Mucosa of descending colon (tissue), 3 donors: ENCODE data around the gene GON4L. TPM values are rescaled to one million over a fixed set of nuclear protein-coding genes. Genes with fewer than 3 reads are reported as not detected.

Source experiments
- ATAC-seq: fragments of 200-7000 bp; cut with Tn5 transposase; one replicate; pipeline ENCODE4 v1.9.1; 2020; ENCODE audit warnings: mild to moderate bottlenecking, moderate library complexity
- DNase-seq, 3 donors: peaks; one replicate each; pipeline ENCODE4 v3.0.0-alpha.2; 2020
- H3K36me3 ChIP-seq: fragments of 200-600 bp; one replicate; pipeline ENCODE4 v1.8.0; 2021; ENCODE audit warnings: low read depth, mild to moderate bottlenecking
- H3K4me1 ChIP-seq: fragments of 200-600 bp; one replicate; pipeline ENCODE4 v1.8.0; 2021; ENCODE audit warnings: low read depth, mild to moderate bottlenecking
- H3K4me3 ChIP-seq: fragments of 200-600 bp; one replicate; pipeline ENCODE4 v1.8.0; 2021; ENCODE audit warnings: mild to moderate bottlenecking
- H3K9me3 ChIP-seq: fragments of 200-600 bp; one replicate; pipeline ENCODE4 v1.8.0; 2021; ENCODE audit warnings: mild to moderate bottlenecking
- CTCF ChIP-seq: fragments of 200-600 bp; IDR thresholded peaks from one replicate; pipeline ENCODE4 v1.8.0; 2022; ENCODE audit warnings: antibody characterized with exemption, mild to moderate bottlenecking
- intact Hi-C, 2 donors: fragments of 100-400 bp; cut with DNase I in 1 of 2; cut with micrococcal nuclease in 1 of 2; formaldehyde crosslinking; loops; one replicate each; pipeline versions ENCODE4 v1.11.0 to v1.11.1; 2022; cut with DNase I, micrococcal nuclease
- total RNA-seq, 3 donors: library from RNA; stranded (reverse); fragmentation: NEBNext Ultra II Directional in 2 of 3; extraction: Animal tissue kit (Norgen Biotek cat#: 25700) in 2 of 3; gene quantifications; one replicate each; pipeline versions ENCODE4 v1.2.1 to v1.2.4, GENCODE V29; 2021 to 2023
- donor health status: DM: no; HTN: no; CAD: no; lungs with moderate emphysema.
- donor health status: DM: no; HTN: no; CAD: no.
- donor health status: DM: no; HTN: yes; CAD: no.

The GON4L gene
- total RNA-seq, 3 donors from 2014 or later, result 38.7 to 63.0 (median 54.3) TPM

- Histone ChIP-seq H3K36me3 (peaks cover 3% of the 10 kb centered on the region), H3K4me3 (no peak overlapping the region), H3K4me1 (peaks cover 25% of the 10 kb centered on the region), H3K9me3 (no peaks in the 10 kb centered on the region)
- TF ChIP-seq CTCF, result no peak
- peak; percentile 49 to 76 (median 60) for DNase-seq
- intact Hi-C loops, result no loop called here
- ATAC-seq, result peak; percentile 1
Measured at GRCh38 chr1:155859881-155860871, 3.2 kb upstream of the GON4L start.

- TF ChIP-seq CTCF, result no peak
- no peak within 1 kb of the TSS for H3K4me3 ChIP-seq
- intact Hi-C loops, result no loop called here
- H3K4me1 ChIP-seq, result peaks cover 25% of the 10 kb centered on the region
- DNase-seq (peak; percentile 96 to 98 (median 96)), ATAC-seq (peak; percentile 93)
- peaks cover 3% of the 10 kb centered on the region for H3K36me3 ChIP-seq
- no peaks in the 10 kb centered on the region for H3K9me3 ChIP-seq
Measured at GRCh38 chr1:155859234-155859829, 2.3 kb upstream of the GON4L start, which contains the start of gene SYT11. Gene SYT11, plus strand, starts transcription at chr1:155859567. Its CDS starts 195 bp downstream, at chr1:155859762.

- Histone ChIP-seq H3K36me3 (peaks cover 3% of the 10 kb centered on the region), H3K4me1 (peaks cover 25% of the 10 kb centered on the region), H3K9me3 (no peaks in the 10 kb centered on the region), H3K4me3 (no peak overlapping the region)
- ATAC-seq (no peak), DNase-seq (peak in 2 of 3 donors; percentile 23 to 43)
- no peak for TF ChIP-seq CTCF
- intact Hi-C loops, result no loop called here
Measured at GRCh38 chr1:155858800-155859233, 1.8 kb upstream of the GON4L start.

- DNase-seq, result no peak
- Histone ChIP-seq H3K36me3 (peaks cover 3% of the 10 kb centered on the region), H3K4me1 (peaks cover 25% of the 10 kb centered on the region), H3K4me3 (peak overlapping the region; percentile 59), H3K9me3 (no peaks in the 10 kb centered on the region)
- no peak for ATAC-seq
- TF ChIP-seq CTCF, result no peak
- intact Hi-C loops, result no loop called here
Measured at GRCh38 chr1:155856257-155856974, 598 bp downstream of the GON4L start.

GRCh38 chr1:155850345-155850744 lies 6.7 kb downstream of the GON4L start:
- DNase-seq (no peak), ATAC-seq (no peak)
- TF ChIP-seq CTCF, result no peak
- Histone ChIP-seq H3K9me3 (no peaks in the 10 kb centered on the region), H3K4me1 (no peaks in the 10 kb centered on the region), H3K4me3 (no peak overlapping the region), H3K36me3 (no peaks in the 10 kb centered on the region)
- intact Hi-C loops, result no loop called here
